NCI-H1436 treated with DMSO at 0.1 percent for 48 hours (cell line): ENCODE data around the gene TNNT1.

Experiments
- DNase-seq: peaks from one replicate; lab custom pipeline; 2025; lab: John Stamatoyannopoulos, UW

Gene TNNT1

DNA sequence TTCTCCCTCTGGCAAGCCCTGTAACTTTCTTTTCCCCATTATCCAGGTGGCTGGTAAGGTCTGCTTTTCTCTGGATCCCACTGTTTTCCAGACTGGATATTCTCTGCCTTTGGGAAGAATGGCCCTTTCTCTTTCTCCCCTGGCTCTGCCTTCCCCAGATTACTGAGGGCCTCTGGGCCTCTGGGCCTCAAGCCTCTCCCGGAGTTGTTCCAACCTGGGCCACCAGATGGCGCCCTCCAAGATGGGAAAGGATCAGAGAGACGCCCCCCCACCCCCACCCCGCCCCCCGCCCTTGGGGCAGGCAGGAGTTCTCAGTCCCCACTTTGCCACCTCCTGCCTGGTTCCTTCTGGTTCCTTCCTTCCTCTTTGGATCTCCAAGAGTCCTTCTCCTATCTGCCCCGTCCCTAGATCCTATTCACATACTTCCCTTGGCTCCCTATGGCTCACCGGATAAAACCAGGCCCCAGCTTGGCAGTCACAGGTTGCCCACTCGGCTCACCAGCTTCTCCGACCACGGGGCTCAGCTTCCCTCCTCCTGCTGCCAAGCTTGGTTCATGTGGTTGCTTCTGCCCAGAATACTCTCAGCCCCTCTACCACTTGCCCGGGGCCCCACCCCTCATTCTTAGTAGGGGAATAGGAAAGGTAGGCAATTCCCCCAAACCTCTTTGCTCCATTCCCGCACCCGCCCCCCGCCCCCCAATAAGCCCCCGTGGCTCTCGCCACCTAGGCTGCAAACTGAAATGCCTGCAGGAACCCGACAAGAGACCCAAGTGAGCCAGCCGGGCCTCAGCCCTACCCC is 60.3 kb downstream of the TNNT1 start:
- no peak for DNase-seq

DNA sequence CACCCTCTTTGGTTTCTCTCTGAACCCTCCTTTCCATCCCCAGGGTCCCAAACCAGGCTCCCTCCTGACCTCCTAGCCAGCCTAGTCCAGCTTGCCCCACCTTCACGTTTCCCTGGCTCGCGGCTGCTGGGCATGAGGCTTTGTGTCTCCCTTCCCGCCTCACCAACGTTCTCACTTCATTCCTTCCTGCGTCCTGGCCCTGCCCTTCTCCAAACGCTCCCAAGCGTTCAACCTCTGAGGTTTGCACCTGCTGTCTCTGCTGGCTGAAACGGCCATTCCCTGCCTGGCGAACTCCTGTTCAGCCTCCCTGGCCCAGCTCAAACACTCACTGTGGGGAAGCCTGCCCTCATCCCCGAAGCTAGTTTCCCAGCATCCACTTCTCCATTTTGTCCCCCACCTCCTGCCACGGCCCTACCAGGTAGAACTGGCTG is 61.0 kb downstream of the TNNT1 start:
- DNase-seq = no peak

DNA sequence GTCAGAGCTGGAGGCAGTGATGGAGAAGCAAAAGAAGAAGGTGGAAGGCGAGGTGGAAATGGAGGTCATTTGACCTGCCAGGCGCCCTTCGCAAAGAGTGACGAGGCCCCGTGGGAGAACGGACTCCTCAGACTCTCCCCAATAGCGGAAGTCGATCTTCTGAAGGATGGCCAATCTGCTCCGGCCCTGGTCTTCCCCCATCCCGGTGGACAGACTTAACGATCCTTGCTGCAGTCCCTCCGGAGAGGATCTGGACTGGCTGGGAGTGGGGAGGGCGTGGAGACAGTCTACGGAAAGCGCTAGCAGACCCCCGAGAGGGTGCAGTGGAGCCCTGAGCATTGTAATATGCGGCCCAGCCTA is 61.5 kb downstream of the TNNT1 start:
- DNase-seq = no peak

DNA sequence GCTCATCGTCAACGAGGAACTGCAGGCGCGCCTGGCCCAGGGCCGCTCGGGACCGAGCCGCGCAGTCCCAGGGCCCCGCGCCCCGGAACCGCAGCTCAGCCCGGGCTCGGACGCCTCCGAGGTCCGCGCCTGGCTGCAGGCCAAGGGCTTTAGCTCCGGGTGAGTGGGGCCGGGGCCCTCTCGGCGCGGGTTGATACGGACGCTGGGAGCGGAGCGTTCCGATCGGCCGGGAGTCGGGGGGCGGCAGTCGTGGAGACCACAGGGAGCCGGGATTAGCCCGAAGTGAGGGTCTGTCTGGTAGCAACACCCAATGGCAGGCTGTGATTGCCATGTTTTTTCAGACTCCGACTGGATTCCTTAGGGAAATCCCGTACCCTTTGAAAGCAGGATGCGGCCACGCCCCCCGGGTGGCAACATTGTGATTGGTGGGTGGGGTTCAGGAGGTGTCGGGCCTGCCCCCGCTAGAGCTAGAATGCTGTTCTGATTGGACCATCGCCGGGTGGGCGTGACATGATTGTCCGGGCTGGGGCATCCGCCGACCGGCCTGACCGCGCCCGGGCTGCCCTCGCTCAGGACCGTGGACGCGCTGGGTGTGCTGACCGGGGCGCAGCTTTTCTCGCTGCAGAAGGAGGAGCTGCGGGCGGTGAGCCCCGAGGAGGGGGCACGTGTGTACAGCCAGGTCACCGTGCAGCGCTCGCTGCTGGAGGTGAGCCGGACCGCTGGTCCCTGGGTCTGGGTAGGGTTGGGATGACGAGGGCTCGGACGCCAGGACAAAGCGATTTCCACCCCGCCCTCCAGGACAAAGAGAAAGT is 62.1 kb downstream of the TNNT1 start:
- DNase-seq = peak; percentile 57

DNA sequence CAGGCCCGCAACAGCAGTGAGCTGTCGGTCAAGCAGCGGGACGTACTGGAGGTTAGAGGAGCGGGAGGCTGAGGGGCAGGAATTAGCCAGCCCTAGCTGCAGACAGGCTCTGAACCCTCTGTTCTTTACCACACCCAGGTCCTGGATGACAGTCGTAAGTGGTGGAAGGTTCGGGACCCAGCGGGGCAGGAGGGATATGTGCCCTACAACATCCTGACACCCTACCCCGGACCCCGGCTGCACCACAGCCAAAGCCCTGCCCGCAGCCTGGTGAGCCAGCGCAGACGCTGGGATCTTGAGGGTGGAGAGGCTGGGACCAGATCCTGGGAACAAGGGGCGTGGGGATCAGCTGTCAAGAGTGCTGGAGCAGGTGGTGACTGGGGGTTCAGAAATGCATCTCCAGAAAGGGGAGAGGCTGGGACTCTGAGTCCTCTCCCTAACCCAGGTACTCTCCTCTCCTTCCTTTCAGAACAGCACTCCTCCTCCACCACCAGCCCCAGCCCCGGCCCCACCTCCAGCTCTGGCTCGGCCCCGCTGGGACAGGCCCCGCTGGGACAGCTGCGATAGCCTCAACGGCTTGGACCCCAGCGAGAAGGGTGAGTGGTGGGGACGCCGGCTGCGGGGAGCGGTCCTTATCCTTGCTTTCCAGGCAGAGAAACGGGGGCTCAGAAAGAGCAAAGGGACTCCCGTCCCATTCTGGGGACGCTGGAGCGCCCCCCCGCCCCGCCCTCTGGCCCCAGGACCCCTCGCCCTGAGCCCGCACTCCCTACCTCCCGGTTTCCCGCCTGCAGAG is 62.9 kb downstream of the TNNT1 start:
- DNase-seq = no peak

DNA sequence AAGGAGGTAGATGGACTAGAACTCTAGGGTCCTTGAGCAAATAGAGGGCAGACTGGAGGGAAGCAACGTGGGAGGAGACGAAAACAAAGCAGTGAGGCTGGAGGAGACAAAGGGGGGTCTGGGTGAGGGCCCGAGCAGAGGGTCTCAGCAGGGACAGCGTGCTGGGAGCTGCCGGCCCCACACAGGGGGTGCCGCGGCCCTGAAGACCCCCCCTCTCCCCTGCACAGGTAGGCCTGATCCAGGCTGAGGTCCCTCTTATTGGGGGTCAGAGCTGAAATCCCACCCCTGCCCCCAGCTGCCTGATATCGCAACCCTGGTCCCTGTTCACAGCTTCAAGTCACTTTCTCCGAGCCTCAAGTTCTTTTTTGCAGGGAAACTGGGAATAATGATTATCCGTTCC is 64.6 kb downstream of the TNNT1 start:
- DNase-seq = no peak

DNA sequence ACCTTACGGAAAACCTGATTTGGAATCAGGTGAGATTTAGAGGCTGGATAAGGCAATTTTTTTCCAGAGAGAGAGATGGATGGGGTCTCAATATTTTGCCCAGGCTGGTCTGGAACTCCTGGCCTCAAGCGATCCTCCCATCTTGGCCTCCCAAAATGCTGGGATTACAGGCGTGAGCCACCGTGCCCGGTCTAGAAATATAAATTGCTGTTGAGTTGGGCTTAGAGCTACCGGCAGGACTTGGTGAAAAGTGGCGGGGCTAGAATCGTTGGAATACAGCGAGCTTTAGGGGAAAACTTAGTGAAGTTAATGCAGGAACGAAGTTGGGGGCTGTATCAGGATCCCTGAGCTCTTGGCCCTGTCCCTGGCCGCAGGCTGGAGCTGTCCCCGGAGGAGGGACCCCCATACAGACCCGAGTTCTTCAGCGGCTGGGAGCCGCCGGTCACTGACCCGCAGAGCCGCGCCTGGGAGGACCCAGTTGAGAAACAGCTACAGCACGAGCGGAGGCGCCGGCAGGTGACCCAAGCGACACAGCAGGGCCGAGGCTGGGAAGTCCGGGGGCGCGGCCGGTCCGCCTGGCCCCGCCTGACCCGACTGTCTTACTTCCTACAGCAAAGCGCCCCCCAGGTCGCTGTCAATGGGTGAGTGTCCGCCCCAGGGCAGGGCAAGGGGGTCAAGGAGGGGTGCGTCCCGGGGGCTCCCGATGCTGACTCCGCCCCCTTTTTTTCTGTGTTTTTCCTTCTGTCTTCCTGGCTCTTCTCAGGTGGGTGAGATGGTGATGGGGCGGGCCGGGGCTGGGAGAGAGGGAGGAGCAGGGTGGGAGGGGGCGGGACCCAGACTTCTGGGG is 65.8 kb downstream of the TNNT1 start:
- no peak for DNase-seq
